ENCODE results near the gene PRKAA1.
"Not testable (repeated sequence)": the region's sequence is repeated elsewhere in the genome, so short reads cannot be mapped to it uniquely, and the experiment has no call there.

PRKAA1 gene

DNA sequence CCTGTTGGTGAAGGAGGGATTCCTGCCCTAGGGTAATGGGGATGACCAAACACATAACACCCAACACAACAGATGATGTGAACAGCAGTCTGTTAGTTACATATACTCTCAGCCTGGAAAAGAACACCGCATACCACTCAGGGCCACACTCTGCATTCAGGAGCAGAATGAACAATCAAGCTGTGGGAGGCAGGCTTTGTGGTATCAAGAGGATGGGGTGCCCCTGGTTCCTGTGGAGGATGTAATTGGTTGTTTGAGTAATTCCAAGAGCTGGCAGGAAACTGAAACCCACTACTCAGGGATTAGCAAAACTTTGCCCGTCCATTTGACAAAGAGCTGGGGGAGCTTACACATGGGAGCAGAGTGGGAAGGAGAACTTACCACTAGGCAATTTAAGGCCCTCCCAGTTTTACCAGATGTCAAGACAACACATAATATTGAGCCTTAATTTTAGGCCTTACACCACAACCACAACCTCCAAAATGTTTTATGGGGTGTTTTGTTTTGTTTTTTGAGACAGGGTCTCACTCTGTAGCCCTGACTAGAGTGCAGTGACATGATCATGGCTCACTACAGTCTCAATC, 15.6 kb upstream of the PRKAA1 start:
- no peak for TF ChIP-seq POLR2AphosphoS5 (IDR thresholded peaks at IDR 0.05; ENCODE audit: low read depth, low read length)
- no peak for TF ChIP-seq POLR2A (IDR thresholded peaks at IDR 0.05; ENCODE audit: low read depth, low read length)
- TF ChIP-seq TAF1 (IDR thresholded peaks at IDR 0.05; ENCODE audit: borderline replicate concordance, low read depth, low read length) = no peak
- FAIRE-seq = no peak

DNA sequence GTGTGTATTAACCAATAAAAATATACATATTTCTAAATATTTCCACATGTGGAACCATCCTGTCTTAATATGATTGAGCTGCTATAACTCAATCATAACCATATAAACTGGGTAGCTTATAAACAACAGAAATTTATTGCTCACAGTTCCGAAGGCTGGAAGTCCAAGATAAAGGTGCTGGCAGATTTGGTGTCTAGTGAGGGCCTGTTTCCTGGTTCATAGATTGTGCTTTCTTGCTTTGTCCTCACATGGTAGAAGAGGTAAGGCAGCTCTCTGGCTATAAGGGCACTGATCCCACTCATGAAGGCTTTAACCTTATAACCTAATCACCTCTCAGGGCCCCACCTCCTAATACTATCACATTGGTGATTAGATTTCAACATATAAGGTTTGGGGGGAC, 14.0 kb upstream of the PRKAA1 start:
- TF ChIP-seq POLR2A (IDR thresholded peaks at IDR 0.05; ENCODE audit: low read depth, low read length) = no peak
- no peak for TF ChIP-seq POLR2AphosphoS5 (IDR thresholded peaks at IDR 0.05; ENCODE audit: low read depth, low read length)
- TF ChIP-seq TAF1 (IDR thresholded peaks at IDR 0.05; ENCODE audit: borderline replicate concordance, low read depth, low read length) = no peak
- DNase-seq (ENCODE audit: insufficient read length) (no peak), FAIRE-seq (no peak)

More for the DNA sequence above, 15.6 kb upstream of the PRKAA1 start:
- no peak for DNase-seq (ENCODE audit: insufficient read length)

DNA sequence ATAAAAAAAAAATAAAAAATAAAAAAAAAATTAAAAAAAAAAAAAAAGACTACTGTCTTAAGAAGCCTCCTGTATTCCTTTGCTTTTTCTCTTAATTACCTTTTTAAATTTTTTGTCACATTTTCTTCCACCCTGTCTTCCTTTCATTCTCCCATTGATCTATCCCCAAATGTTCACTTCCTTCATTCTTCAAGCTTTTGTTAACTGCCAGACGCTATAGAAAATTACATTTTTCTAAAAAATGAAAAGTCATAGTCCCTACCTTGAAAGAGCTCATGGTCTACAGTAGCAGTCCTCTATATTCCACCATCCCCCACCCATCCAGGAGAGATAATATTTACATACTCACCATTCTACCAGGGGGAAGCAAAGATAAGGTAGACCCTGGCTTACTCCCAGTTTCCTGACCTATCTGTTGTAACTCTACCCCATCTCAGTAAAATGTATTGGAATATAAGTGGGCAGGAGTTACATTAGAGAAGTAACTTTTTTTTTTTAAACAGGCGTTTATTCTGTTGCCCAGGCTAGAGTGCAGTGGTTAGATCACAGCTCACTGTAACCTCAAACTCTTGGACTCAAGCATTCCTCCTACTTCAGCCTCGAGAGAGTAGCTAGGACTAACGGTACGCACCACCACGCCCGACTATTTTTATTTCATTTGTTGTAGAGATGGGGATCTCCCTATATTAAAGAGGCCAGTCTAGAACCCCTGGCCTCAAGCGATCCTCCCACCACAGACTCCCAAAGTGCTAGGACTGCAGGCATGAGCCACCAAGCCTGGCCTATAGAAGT, 3.8 kb upstream of the PRKAA1 start:
- FAIRE-seq = no peak
- DNase-seq (ENCODE audit: insufficient read length) = no peak
- no peak for TF ChIP-seq TAF1 (IDR thresholded peaks at IDR 0.05; ENCODE audit: borderline replicate concordance, low read depth, low read length)
- no peak for TF ChIP-seq POLR2AphosphoS5 (IDR thresholded peaks at IDR 0.05; ENCODE audit: low read depth, low read length)
- TF ChIP-seq POLR2A (IDR thresholded peaks at IDR 0.05; ENCODE audit: low read depth, low read length) = no peak

DNA sequence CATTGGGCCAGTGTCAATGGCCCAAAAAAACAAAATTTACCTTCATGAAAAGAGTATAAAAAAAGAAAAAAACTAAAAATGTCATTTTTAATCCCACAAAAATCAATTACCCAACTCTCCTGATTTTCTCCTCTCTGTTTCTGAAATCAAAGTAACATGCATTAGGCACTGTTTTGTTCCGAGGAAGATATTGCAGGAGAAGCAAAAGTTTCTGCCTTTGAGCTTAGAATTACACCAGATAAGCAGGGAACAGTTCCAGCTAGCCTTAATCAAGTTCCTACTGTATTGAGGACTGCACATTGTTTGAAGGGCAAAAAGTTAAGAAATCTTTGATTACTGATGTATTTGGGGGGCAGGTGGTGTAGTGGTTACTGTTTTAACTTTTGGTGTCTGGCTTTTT, 1.1 kb upstream of the PRKAA1 start:
- FAIRE-seq (no peak), DNase-seq (ENCODE audit: insufficient read length) (no peak)

DNA sequence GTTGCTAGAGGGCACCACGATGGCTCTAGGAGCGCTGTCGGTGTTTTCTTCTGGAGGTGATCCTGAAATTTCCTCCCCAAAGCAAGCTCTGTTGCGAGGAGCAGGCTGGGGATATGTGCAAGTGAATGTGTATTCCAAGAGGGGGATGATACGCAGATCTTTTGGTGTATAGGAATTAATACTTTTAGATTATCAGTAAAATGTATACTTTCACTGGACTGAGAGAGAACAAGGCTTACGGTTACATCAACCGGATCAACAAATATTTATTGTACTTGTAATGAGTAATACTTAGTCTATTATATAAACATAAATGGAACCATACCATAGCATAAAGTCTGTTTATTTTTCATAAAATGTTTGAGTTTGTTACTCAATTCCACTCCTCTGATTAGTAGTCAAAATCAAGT, 632 bp upstream of the PRKAA1 start:
- TF ChIP-seq TAF1 (IDR thresholded peaks at IDR 0.05; ENCODE audit: borderline replicate concordance, low read depth, low read length) (no peak), POLR2AphosphoS5 (IDR thresholded peaks at IDR 0.05; ENCODE audit: low read depth, low read length) (no peak), POLR2A (IDR thresholded peaks at IDR 0.05; ENCODE audit: low read depth, low read length) (no peak)
- FAIRE-seq (no peak), DNase-seq (ENCODE audit: insufficient read length) (no peak)

More for the DNA sequence above, 1.1 kb upstream of the PRKAA1 start:
- TF ChIP-seq TAF1 (IDR thresholded peaks at IDR 0.05; ENCODE audit: borderline replicate concordance, low read depth, low read length) (no peak), POLR2A (IDR thresholded peaks at IDR 0.05; ENCODE audit: low read depth, low read length) (no peak), POLR2AphosphoS5 (IDR thresholded peaks at IDR 0.05; ENCODE audit: low read depth, low read length) (no peak)

DNA sequence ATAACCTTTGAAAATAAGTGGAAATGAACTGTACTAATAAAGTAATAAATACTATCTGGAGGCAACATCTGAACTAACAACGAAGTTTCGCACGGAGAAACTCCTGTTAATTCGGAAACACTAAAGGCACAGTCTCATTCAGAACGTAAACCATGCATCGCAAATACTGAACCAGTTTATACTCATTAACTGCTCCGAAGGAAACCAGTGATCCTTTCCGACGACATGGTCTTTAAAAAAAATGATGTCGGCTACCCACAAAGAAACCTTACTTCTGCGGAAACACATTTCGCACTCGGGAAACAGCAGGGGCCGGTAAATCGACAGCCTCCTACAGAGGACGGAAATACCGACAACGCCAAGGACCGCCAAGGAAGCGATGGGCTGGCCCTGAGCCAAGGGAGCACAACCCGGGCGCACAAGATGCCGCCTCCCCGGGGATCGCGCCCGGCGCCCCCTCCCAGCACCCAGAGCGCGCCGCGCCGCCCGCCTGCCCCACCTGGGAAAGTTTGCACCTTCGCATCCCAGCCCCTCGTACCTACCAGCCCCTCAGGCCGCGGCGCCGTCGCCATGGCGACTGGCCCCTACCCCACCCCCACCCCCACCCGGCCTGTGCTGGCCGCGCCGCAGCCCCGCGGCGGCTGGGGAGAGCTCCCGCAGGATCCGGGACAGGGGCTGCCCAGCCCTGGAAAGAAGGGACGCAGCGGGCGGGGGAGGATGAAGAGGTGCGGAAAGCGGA, 732 bp downstream of the PRKAA1 start:
- TF ChIP-seq TAF1 (IDR thresholded peaks at IDR 0.05; ENCODE audit: borderline replicate concordance, low read depth, low read length) = no peak
- TF ChIP-seq POLR2A (IDR thresholded peaks at IDR 0.05; ENCODE audit: low read depth, low read length) = no peak
- TF ChIP-seq POLR2AphosphoS5 (IDR thresholded peaks at IDR 0.05; ENCODE audit: low read depth, low read length) = no peak
- DNase-seq (ENCODE audit: insufficient read length) (peak; percentile 24), FAIRE-seq (no peak)

DNA sequence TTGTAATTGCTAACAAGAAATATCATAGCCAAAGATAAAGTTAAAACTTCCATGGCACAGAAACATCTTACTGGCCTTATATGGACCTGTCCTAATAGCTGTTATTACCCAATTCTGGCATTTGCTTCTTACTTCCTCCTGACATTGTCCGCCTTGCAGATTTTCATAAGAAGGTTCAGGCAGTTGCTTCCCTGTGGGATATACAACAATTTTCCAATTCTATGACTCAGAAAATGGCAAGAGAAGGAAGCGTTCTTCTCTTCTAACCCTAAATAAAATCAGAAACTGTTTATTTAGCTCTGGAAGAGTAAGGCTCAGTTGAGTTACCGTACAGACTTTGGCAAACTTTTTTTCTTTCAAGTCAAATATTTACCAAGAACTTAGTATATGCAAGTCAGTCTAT, 1.7 kb downstream of the PRKAA1 start:
- FAIRE-seq = no peak
- no peak for DNase-seq (ENCODE audit: insufficient read length)
- no peak for TF ChIP-seq POLR2AphosphoS5 (IDR thresholded peaks at IDR 0.05; ENCODE audit: low read depth, low read length)
- TF ChIP-seq POLR2A (IDR thresholded peaks at IDR 0.05; ENCODE audit: low read depth, low read length) = no peak
- no peak for TF ChIP-seq TAF1 (IDR thresholded peaks at IDR 0.05; ENCODE audit: borderline replicate concordance, low read depth, low read length)

DNA sequence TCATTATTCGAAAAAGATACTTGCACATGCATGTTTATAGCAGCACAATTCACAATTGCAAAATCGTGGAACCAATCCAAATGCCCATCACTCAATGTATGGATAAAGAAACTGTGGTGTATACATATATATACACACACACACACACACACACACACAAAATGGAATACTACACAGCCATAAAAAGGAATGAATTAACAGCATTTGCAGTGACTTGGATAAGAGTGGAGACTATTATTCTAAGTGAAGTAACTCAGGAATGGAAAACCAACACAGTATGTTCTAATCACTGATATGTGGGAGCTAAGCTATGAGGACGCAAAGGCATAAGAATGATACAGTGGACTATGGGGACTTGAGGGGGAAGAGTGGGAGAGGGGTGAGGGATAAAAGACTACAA, 3.3 kb downstream of the PRKAA1 start:
- not testable (repeated sequence) for FAIRE-seq; DNase-seq (ENCODE audit: insufficient read length)

DNA sequence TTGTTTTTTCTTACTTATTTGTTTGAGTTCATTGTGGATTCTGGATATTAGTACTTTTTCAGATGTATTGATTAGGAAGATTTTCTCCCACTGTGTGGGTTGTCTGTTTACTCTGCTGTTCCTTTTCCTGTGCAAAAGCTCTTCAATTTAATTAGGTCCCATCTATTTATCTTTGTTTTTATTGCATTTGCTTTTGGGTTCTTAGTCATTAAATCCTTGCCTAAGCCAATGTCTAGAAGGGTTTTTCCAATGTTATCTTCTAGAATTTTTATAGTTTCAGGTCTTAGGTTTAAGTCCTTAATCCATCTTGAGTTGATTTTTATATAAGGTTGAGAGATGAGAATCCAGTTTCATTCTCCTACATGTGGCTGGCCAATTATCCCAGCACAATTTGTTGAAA, 3.8 kb downstream of the PRKAA1 start:
- not testable (repeated sequence) for DNase-seq (ENCODE audit: insufficient read length); FAIRE-seq

DNA sequence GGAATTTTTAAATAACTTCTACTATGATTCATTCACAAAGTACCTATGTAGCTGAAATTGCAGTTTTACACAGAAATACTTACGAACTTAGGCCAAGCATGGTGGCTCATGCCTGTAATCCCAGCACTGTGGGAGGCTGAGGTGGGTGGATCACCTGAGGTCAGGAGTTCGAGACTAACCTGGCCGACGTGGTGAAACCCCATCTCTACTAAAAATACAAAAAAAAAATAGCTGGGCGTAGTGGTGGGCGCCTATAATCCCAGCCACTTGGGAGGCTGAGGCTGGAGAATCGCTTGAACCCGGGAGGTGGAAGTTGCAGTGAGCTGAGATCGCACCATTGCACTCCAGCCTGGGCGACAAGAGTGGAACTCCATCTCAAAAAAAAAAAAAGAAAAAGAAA, 5.5 kb downstream of the PRKAA1 start:
- not testable (repeated sequence) for FAIRE-seq; DNase-seq (ENCODE audit: insufficient read length)

DNA sequence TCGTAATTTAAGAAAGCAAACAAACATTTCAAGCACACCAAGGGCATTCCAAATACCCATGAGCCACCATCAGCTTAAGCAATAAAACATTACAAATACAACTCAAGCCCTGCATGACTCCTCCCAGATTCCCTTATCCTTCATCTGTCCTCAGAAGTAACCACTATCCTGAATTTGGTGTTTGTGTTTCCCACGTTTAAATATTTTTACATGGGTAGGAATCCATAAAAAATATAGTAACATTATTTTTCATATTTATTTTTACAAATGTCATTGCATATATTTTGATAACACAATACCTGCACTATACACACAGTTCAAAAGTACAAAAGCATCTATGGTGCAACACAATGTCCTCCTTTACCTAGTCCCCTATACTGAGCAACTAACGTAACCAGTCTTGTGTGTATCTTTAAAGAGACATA, 6.4 kb downstream of the PRKAA1 start:
- no peak for DNase-seq (ENCODE audit: insufficient read length)
- FAIRE-seq = no peak
- TF ChIP-seq POLR2AphosphoS5 (IDR thresholded peaks at IDR 0.05; ENCODE audit: low read depth, low read length) = no peak
- TF ChIP-seq POLR2A (IDR thresholded peaks at IDR 0.05; ENCODE audit: low read depth, low read length) = no peak
- no peak for TF ChIP-seq TAF1 (IDR thresholded peaks at IDR 0.05; ENCODE audit: borderline replicate concordance, low read depth, low read length)

DNA sequence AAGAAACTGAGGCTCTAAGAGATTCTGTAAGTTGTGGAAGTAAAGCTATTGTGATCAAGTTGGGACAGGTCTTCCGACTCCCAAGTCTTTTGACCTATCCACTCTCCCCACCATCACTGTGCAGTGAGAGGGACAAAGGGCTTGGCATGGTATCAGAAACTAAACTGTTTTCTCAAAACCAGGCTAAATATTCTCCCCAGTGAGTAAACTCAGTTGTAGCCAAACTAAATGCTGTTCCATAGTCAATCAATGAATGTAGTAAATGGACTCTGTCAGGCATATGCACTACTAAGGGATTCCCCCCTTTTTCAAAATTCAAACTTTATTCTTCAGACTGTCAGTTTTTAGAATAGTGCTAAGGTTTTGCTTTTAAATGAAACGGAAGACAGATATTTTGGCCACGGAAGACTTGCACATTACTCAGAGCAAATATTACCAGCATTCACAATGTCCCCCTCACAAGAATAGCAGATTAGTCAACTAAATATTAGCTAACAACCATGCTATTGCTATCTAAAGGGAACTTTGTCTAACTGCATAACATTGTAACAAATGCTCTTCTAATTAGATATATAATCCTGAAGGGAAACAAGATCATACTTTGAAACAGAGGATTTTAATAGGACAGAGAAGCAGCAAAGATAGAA, 7.1 kb downstream of the PRKAA1 start:
- FAIRE-seq = no peak
- TF ChIP-seq POLR2AphosphoS5 (IDR thresholded peaks at IDR 0.05; ENCODE audit: low read depth, low read length) (no peak), TAF1 (IDR thresholded peaks at IDR 0.05; ENCODE audit: borderline replicate concordance, low read depth, low read length) (no peak), POLR2A (IDR thresholded peaks at IDR 0.05; ENCODE audit: low read depth, low read length) (no peak)
- DNase-seq (ENCODE audit: insufficient read length) = no peak

DNA sequence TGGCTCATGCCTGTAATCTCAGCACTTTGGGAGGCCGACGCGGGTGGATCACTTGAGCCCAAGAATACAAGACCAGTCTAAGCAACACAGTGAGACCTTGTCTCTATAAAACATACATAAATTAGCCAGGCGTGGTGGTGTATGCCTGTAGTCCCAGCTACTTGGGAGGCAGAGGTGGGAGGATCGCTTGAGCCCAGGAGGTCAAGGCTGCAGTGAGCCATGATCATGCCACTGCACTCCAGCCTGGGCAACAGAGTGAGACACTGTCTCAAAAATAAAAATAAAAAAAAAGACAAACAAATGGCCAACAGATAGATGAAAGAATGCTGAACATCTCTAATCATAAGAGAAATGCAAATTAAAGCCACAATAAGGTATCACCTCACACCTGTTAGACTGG, 9.2 kb downstream of the PRKAA1 start:
- FAIRE-seq; DNase-seq (ENCODE audit: insufficient read length): not testable (repeated sequence)

All from GM12892 (cell line).